ENCODE measurements around the gene KIRREL1.

DNA sequence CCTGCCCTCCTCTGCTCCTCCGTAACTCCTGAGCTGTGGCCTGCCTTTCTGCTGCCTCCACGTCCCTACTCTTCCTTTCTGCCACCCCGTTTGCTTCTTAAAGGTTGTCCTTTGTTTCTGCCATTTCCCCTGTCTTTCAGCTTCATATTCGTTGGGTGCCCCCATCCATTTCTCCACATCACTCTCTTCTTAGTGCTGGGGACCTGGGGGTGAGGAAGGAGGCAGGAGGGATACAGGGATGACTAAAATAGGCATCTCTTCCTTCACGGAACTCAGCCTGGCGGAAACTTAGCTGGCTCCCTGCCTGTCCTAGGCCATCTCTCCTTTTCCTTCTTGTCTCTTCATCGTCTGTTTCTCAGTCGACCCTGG lies 120.3 kb downstream of the KIRREL1 start:
- TF ChIP-seq, protein P1, sequence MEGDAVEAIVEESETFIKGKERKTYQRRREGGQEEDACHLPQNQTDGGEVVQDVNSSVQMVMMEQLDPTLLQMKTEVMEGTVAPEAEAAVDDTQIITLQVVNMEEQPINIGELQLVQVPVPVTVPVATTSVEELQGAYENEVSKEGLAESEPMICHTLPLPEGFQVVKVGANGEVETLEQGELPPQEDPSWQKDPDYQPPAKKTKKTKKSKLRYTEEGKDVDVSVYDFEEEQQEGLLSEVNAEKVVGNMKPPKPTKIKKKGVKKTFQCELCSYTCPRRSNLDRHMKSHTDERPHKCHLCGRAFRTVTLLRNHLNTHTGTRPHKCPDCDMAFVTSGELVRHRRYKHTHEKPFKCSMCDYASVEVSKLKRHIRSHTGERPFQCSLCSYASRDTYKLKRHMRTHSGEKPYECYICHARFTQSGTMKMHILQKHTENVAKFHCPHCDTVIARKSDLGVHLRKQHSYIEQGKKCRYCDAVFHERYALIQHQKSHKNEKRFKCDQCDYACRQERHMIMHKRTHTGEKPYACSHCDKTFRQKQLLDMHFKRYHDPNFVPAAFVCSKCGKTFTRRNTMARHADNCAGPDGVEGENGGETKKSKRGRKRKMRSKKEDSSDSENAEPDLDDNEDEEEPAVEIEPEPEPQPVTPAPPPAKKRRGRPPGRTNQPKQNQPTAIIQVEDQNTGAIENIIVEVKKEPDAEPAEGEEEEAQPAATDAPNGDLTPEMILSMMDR (conservative IDR thresholded peaks at IDR 0.05 in 1 of 2, IDR thresholded peaks at IDR 0.05 in 1 of 2; ENCODE audit: extremely low read depth in 1 of 2, insufficient read depth in 1 of 2, low read depth in 1 of 2, low read length in 2 of 2) = no peak
- TF ChIP-seq EZH2 (IDR thresholded peaks at IDR 0.05; ENCODE audit: borderline replicate concordance, low read length) = no peak

Measured in mammary epithelial cell (primary cell).